HG02610 (cell line): ENCODE data around the gene TAS2R20.
A peak's percentile ranks its signal among the peaks of the same experiment; 100 is the strongest.
"Not testable (repeated sequence)": the region's sequence is repeated elsewhere in the genome, so short reads cannot be mapped to it uniquely, and the experiment has no call there.

Experiments
- ATAC-seq: cut with Tn5 transposase; IDR thresholded peaks from one replicate; pipeline ENCODE4 v1.9.1; 2021; ENCODE audit warnings: mild to moderate bottlenecking, moderate library complexity; ENCODE audit not compliant: unreplicated experiment

Gene TAS2R20

DNA sequence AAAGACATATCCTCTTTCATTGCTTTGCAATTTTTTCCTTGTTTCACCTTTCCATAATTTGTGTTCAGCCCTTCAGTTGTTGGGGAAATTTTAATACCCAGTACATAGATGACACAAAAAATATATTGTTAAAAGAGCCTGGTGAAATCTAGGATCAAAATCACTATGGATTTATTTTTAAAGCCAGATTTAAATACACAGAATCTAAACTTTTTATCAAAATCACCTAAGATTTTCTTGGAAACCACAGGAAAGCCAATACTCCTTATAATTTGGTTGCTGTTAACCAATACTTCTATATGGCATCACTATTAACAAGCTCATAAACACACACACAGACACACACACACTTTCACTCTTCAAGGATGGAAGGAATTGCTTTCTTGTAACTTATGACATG lies at the start of gene TAS2R20:
Gene TAS2R20 (minus strand): TSS at position 101 of the 400 bp plus-strand sequence. CDS start 429 bp downstream, outside the sequence.
- no peak for ATAC-seq

- ATAC-seq, result not testable (repeated sequence)
Measured at GRCh38 chr12:11041366-11041765, 43.3 kb upstream of the TAS2R20 start.

DNA sequence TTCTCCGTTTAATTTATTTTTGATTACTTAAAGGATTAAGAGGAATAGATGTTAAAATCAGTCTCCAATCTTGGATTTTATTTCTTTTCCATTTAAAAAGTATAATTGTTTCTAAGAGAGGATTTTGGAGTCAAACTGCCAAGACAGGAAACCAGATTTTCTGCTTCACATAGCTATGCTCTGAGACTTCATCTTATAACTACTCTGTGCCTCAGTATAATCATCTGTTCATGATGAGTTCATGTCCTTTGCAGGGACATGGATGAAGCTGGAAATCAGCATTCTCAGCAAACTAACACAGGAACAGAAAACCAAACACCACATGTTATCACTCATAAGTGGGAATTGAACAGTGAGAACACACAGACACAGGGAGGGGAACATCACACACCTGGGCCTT lies 42.1 kb upstream of the TAS2R20 start:
- no peak for ATAC-seq

GRCh38 chr12:11039171-11039570 lies 41.1 kb upstream of the TAS2R20 start:
- ATAC-seq, result no peak

DNA sequence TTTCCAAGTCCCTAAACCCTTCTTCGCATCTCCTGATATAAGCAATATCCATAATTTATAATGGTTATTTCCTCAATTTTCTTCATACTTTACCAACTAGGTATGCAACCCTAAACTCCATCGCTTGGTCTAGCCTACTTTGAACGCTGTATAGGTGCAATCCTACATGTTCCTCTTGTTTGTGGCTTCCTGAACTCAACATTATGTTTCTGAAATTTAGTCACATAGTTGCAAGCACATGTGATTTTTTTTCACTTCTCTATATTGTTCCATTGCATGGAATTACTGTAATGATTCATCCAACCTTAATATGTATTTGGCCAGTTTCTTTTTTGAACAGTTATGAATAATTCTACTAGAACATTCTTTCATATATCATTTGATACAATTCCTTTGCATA lies 35.9 kb upstream of the TAS2R20 start:
- peak; percentile 85 for ATAC-seq

GRCh38 chr12:11031307-11031706 lies 33.2 kb upstream of the TAS2R20 start, which contains the start of gene TAS2R31:
TAS2R31 (minus strand) TSS chr12:11031407; CDS start chr12:11031335, 72 bp downstream.
- ATAC-seq, result no peak

GRCh38 chr12:11026118-11026517 lies 28.0 kb upstream of the TAS2R20 start:
- no peak for ATAC-seq

DNA sequence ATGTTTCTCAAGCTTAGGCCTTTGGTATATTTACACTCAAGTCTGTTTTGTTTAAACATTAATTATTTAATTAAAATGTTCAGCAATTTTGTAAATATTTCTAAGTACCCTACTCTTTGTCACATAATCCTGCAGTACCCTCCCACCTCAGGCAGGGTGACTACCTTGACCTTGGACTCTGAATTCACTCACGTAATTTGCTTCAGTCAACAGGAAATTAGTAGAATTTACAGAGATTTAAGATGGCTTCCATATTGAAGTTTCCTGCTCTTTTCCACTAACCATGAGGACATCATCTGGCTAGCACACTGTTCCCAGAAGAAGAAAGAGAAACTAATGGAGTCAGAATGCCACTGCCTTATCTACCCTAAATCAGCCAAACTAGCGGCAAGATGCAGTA lies 25.3 kb upstream of the TAS2R20 start:
- no peak for ATAC-seq

GRCh38 chr12:11022520-11022919 lies 24.4 kb upstream of the TAS2R20 start, which contains the start of gene TAS2R19:
TAS2R19 (minus strand) TSS chr12:11022620; CDS start chr12:11022571, 49 bp downstream.
- ATAC-seq, result no peak

- no peak for ATAC-seq
Measured at GRCh38 chr12:11016937-11017336, 18.8 kb upstream of the TAS2R20 start.

DNA sequence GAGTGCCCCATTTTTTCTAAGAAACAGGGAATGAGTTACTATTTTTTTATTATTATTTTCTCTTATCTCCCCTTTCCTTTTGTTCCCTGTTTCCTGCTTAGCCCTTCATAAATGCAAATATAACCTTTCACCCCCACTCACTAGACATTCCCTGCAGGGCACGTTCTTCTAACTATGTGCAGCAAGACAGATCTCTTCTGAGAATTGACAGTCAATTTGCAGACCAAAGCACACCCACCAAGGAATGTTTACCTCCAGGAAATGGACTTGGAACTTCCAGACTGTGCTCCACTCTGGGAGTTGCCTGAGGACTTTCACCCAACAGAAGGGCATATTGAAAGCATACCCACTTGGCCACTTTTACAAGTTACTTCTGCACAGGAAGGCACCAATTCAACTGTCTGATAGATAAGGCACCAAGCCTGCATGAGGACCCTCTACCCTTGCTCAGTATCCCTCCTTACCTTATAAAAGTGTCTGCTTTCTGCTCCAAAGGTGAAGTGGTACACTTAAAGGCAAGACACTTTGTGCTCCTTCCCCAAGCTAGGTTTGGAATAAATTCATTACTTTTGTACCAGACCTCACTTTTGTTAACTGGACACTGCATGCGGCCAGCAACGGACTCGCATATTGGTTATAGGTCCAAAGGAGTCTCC lies 17.8 kb upstream of the TAS2R20 start:
- no peak for ATAC-seq

- ATAC-seq, result no peak
Measured at GRCh38 chr12:11014234-11014633, 16.1 kb upstream of the TAS2R20 start.

DNA sequence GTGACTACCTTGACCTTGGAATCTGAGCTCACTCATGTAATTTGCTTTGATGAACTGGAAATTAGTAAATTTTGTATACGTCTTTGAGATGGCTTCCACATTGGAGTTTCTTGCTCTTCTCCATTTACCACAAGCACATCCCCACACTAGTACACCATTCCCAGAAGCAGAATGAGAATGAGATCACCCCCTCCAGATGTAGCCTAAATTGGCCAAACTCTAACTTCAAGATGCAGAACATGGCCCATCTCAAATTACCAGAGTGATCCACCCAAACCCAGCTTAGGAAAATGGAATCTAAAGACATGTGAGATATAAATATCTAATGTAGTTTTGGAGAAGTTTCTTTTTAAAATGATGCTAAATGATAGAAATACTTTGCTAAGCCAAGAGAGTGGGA lies 9.5 kb upstream of the TAS2R20 start:
- ATAC-seq, result no peak

- no peak for ATAC-seq
Measured at GRCh38 chr12:10994307-10994706, 3.8 kb downstream of the TAS2R20 start.

GRCh38 chr12:10989107-10989506 lies 9.0 kb downstream of the TAS2R20 start:
- no peak for ATAC-seq

DNA sequence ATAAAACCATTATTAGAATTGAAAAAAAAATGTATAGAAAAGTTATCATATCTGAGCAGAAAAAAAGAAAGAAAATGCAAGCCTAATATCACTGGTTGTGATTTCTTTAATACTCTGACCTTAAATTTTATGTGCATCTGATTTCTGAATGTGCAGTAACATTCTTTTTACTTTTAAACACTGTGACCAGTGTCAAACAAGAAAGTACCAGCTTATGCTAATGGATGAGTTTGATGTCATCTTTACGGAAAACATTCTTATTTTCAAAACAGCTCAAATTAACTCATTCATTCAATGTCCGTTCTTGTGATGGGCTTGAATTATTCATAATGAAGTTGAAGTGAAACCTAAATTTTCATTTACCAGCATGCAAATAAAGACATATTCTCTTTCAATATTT lies 11.3 kb downstream of the TAS2R20 start, which contains the start of gene TAS2R50:
Gene TAS2R50 (minus strand): TSS at position 101 of the 400 bp plus-strand sequence. CDS start 52 bp downstream, at position 49.
- ATAC-seq, result no peak

GRCh38 chr12:10982244-10982643 lies 15.9 kb downstream of the TAS2R20 start:
- peak; percentile 80 for ATAC-seq

GRCh38 chr12:10974965-10975364 lies 23.1 kb downstream of the TAS2R20 start:
- ATAC-seq, result no peak

- no peak for ATAC-seq
Measured at GRCh38 chr12:10968765-10969456, 29.2 kb downstream of the TAS2R20 start.

- no peak for ATAC-seq
Measured at GRCh38 chr12:10967409-10967808, 30.7 kb downstream of the TAS2R20 start.

- no peak for ATAC-seq
Measured at GRCh38 chr12:10966314-10966713, 31.8 kb downstream of the TAS2R20 start.

DNA sequence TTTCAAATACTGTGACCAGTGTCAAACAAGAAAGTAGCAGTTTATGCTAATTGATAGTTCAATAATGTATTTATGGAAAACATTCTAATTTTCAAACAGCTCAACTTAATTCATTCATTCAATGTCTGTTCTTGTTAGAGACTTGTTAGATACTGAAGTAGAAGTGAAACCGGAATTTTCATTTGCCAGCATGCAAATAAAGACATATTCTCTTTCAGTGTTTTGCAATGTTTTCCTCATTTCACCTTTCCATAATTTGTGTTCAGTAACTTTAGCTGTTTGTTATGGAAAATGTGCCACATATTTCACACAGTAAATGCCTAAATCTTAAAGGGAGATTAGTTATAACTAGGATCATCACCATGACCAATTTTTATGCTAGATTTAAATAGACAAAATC lies 32.6 kb downstream of the TAS2R20 start:
- ATAC-seq, result no peak
